ENCODE measurements around the gene ABHD16A.
A peak's percentile ranks its signal among the peaks of the same experiment; 100 is the strongest.

ABHD16A gene

GRCh38 chr6:31658983-31659648 is 44.0 kb downstream of the ABHD16A start:
- Histone ChIP-seq H3K27me3 (ENCODE audit: insufficient read depth, low read depth) (no peaks in the 10 kb centered on the region), H3K27ac (no peak overlapping the region), H3K36me3 (ENCODE audit: insufficient read depth) (no peaks in the 10 kb centered on the region), H3K4me3 (IDR thresholded peaks at IDR 0.05; ENCODE audit: insufficient read depth, low read depth, low read length) (no peak overlapping the region), H3K79me2 (ENCODE audit: insufficient read depth, low read depth) (peaks cover 27% of the 10 kb centered on the region), H3K4me2 (peak overlapping the region; percentile 87; the same call in 1 of the 2 replicates), H3K9ac (no peak overlapping the region), H4K20me1 (ENCODE audit: insufficient read depth) (no peaks in the 10 kb centered on the region), H3K4me1 (ENCODE audit: low read depth, poor library complexity, severe bottlenecking) (peaks cover 43% of the 10 kb centered on the region), H2AFZ (ENCODE audit: low read depth) (no peak overlapping the region)
- TF ChIP-seq CTCF (conservative IDR thresholded peaks at IDR 0.05; ENCODE audit: low read depth, low read length): no peak

GRCh38 chr6:31658158-31658688 is 44.9 kb downstream of the ABHD16A start:
- Histone ChIP-seq H3K4me1 (ENCODE audit: low read depth, poor library complexity, severe bottlenecking) (peaks cover 38% of the 10 kb centered on the region), H3K4me3 (IDR thresholded peaks at IDR 0.05; ENCODE audit: insufficient read depth, low read depth, low read length) (no peak overlapping the region), H3K27ac (no peak overlapping the region), H3K9ac (no peak overlapping the region), H3K79me2 (ENCODE audit: insufficient read depth, low read depth) (peaks cover 18% of the 10 kb centered on the region), H2AFZ (ENCODE audit: low read depth) (no peak overlapping the region), H3K4me2 (no peak overlapping the region), H3K36me3 (ENCODE audit: insufficient read depth) (no peaks in the 10 kb centered on the region), H3K27me3 (ENCODE audit: insufficient read depth, low read depth) (no peaks in the 10 kb centered on the region), H4K20me1 (ENCODE audit: insufficient read depth) (no peaks in the 10 kb centered on the region)
- no peak for TF ChIP-seq CTCF (conservative IDR thresholded peaks at IDR 0.05; ENCODE audit: low read depth, low read length)

- no peaks in the 10 kb centered on the region for H3K36me3 ChIP-seq (ENCODE audit: insufficient read depth)
- H3K4me1 ChIP-seq (ENCODE audit: low read depth, poor library complexity, severe bottlenecking): peaks cover 35% of the 10 kb centered on the region
- H3K79me2 ChIP-seq (ENCODE audit: insufficient read depth, low read depth): peaks cover 16% of the 10 kb centered on the region
- H3K4me3 ChIP-seq (IDR thresholded peaks at IDR 0.05; ENCODE audit: insufficient read depth, low read depth, low read length): no peak overlapping the region
- H4K20me1 ChIP-seq (ENCODE audit: insufficient read depth): no peaks in the 10 kb centered on the region
- H2AFZ ChIP-seq (ENCODE audit: low read depth): no peak overlapping the region
- no peak overlapping the region for H3K9ac ChIP-seq
- H3K27ac ChIP-seq: no peak overlapping the region
- H3K27me3 ChIP-seq (ENCODE audit: insufficient read depth, low read depth): no peaks in the 10 kb centered on the region
- no peak overlapping the region for H3K4me2 ChIP-seq
- TF ChIP-seq CTCF (conservative IDR thresholded peaks at IDR 0.05; ENCODE audit: low read depth, low read length): no peak
Measured at GRCh38 chr6:31657406-31658157, 45.5 kb downstream of the ABHD16A start.

GRCh38 chr6:31655349-31656237 is 47.5 kb downstream of the ABHD16A start, which contains the start of gene APOM:
Gene APOM, plus strand, starts transcription at chr6:31655894. Its CDS starts 73 bp downstream, at chr6:31655967.
- Histone ChIP-seq H3K27me3 (ENCODE audit: insufficient read depth, low read depth) (no peaks in the 10 kb centered on the region), H3K27ac (no peak within 1 kb of the TSS), H3K4me3 (IDR thresholded peaks at IDR 0.05; ENCODE audit: insufficient read depth, low read depth, low read length) (no peak within 1 kb of the TSS), H4K20me1 (ENCODE audit: insufficient read depth) (no peaks in the 10 kb centered on the region), H3K4me2 (no peak within 1 kb of the TSS), H3K9ac (no peak within 1 kb of the TSS), H2AFZ (ENCODE audit: low read depth) (no peak within 1 kb of the TSS), H3K4me1 (ENCODE audit: low read depth, poor library complexity, severe bottlenecking) (peaks cover 27% of the 10 kb centered on the region), H3K79me2 (ENCODE audit: insufficient read depth, low read depth) (peaks cover 29% of the 10 kb centered on the region), H3K36me3 (ENCODE audit: insufficient read depth) (no peaks in the 10 kb centered on the region)
- TF ChIP-seq CTCF (conservative IDR thresholded peaks at IDR 0.05; ENCODE audit: low read depth, low read length): no peak

Data from KMS-11 (cell line).